Stimulated activated CD8-positive, alpha-beta memory T cell treated with anti-CD3 and anti-CD28 coated beads, Interleukin-15, amount 100 ng/mL, for 1 hour (primary cell): Measurements from ENCODE around the gene TRAF1.

ENCODE experiments used
- DNase-seq: peaks from one replicate; pipeline ENCODE4 v3.0.0-alpha.2; 2020; ENCODE audit warnings: low read depth

Gene TRAF1

DNA sequence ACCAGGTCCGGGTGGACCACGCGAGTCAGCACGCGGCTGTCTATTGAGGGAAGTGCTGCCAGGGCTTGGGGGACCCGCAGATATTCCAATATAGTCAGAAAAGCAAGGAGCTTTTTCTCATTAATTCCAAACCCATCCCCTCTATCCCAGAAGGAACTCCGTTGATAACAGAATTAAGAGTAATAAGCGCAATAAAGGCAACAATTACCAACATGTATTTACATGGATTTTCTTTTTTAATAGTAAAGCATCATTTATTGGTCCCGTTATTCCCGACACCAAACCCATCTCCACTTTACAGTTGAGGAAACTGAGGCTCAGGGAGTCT, 57.3 kb downstream of the TRAF1 start:
- DNase-seq: no peak

- DNase-seq: peak; percentile 96
Observed at GRCh38 chr9:120868676-120869359, 57.8 kb downstream of the TRAF1 start.

GRCh38 chr9:120868339-120868675, 58.3 kb downstream of the TRAF1 start:
- DNase-seq: no peak

DNA sequence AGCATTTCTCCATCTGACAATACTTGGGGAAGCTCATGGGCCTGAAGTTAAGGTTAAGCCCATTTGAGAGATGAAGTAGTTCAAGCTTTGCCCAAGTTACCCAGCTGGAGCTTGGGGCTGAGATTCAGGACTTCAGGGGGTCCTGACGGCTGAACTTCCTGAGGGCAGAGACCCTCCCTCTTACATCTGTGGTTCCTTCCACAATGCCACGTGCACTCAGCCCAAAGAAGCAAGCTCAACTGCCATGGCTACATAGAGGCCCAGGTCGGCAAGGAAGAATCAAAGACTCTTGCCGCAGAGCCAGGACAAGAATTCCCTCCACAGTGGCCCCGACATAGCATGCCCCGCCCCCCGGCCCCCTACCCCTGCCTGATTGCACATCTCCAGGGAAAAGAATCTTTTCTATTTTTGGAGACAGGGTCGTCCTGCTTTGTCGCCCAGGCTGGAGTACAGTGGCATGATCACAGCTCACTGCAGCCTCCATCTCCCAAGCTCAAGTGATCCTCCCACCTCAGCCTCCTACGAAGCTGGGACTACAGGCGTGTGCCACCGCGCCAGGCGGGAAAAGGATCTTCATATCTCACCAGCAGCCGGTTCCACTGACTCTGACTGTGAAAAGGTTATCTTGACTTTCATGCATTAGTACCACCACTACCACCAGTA, 58.8 kb downstream of the TRAF1 start:
- no peak for DNase-seq

GRCh38 chr9:120866651-120867050, 59.9 kb downstream of the TRAF1 start:
- DNase-seq: no peak

GRCh38 chr9:120865809-120866208, 60.8 kb downstream of the TRAF1 start:
- DNase-seq: no peak

- DNase-seq: no peak
Observed at GRCh38 chr9:120865176-120865575, 61.4 kb downstream of the TRAF1 start.

DNA sequence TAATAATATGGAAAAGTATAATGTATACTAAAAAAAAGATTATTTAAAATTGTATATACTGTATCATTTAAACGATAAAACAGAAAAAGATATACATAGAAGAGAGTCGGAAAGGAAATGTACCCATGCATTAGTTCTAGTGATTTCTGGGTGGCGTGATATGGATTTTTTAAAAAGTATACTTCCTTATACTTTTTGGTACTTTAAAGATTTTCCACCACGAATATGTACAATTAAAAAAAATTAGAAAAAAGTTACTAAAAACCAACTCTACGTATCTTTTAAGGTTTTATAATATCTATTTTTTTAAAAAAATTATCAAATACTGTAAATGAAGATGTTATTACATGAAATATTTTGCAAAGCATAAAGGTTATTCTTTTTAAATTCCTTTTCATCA, 61.9 kb downstream of the TRAF1 start:
- DNase-seq: no peak

DNA sequence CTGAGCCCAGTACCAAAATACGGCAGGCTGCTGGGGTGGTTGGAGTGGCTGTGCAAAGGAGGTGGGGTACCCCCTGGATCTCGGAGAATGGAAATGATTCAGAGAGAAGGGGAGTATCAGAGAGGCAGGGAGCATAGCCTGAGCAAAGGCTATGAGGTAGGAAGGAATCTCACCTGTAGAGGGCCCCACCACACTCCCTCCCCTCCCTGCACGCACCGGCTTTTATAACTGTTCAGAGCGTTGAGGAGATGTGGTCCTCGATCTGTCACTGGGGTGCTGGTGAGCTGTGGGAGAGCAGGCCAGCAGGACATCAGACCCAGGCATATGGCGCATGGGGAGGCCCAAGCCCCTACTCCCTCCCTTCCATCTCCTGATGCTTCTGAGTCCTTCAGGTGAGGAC, 62.8 kb downstream of the TRAF1 start:
- DNase-seq: no peak

DNA sequence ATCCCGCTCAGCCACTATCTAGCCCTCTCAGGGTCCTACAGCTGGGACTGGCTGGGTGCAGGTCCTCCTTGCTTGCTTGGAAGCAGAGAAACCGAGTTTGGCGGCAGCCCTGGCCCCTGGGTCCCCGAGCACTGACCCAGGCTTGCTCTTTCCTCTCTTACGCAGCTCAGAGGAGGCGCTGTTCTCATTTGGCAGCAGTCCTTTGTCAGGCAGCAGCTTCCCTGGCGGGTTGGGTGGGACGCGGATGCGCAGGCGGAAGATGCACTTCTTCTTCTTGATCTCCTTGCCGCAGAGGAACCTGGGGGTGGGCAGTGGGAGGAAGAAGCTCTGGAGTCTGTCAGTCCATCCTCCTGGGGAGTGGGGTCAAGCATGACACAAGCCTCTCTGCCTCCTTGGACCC, 64.1 kb downstream of the TRAF1 start:
- no peak for DNase-seq

- DNase-seq: no peak
Observed at GRCh38 chr9:120861935-120862334, 64.7 kb downstream of the TRAF1 start.

GRCh38 chr9:120860083-120860482, 66.5 kb downstream of the TRAF1 start:
- no peak for DNase-seq

- no peak for DNase-seq
Observed at GRCh38 chr9:120859361-120859760, 67.2 kb downstream of the TRAF1 start.

DNA sequence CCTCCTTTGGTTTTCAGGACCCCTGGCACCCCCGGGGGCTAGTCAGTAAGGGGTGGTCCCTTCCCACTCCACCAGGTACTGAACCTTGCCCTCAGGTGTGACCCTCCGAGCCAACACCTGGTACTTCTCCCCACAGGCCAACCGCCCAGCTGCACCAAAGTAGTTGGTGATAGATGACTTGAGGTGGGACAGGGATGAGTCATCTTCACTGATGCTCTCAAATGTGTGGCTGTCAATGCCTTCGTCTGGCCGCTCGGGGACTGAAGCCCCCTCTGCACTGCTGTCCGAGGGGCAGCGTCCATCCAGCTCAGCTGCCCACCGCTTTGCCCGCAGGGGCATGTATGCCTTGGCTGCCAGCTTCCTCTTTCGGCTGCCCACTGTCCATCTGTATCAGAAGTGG, 68.7 kb downstream of the TRAF1 start:
- no peak for DNase-seq

DNA sequence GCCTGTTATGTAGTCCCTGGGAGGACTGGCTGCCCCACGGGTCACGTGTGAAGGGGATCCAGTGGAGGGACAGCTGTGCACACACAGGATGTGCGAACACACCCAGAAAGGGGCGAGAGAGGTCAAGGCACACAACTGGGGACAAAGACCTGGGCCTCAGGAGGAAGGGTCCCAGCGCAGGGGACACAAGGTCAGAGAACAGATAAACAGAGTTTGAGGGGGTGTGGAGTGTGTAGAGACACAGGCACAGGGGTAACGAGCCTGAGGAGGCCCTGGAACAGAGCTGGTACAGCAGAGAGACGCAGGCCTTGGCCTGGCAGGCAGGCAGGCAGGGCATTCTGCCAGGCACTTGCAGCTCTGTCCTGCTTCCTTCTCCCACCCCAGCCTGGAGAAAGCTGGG, 69.1 kb downstream of the TRAF1 start:
- DNase-seq: no peak

- no peak for DNase-seq
Observed at GRCh38 chr9:120856700-120857099, 69.9 kb downstream of the TRAF1 start.

DNA sequence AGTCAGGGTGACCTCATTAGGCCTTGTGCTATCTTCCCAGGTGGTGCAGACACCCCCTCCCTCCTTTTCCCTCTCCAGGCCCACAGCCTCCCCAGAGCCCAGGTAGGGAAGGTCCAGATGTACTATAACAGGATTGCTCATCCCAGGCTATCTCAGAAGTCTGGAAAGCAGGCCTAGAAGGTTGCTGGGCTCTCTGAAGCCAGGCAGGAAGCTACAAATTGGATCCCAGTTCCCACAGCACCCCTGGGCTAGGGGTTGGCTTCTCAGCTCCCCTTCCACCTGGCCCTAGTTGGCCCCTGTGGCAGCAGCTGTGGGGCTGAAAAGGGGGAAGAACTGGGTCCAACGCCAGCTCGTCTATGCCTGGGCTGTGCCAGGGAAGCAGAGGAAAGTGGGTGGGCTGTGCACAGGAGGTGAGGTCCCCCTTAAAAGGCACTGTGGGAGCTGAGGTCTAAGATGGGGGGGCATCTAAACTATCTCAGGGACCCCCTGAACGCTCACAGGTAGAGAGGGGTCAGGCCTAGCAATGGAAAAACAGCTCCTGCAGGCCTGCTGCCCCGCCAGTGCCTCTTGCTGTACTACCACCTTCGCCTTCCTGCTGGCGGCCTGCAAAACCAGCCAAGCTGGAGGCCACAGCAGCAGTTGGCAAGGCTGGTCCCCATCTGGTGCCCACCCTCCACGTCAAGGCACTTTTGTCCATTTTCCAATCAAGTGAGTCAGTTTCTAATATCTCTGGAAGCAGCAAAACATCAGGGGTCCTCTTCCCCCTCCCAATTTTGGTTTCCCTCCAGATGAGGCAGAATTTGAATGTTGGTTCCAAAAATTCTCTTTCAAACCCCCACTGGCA, 70.5 kb downstream of the TRAF1 start:
- DNase-seq: no peak

- no peak for DNase-seq
Observed at GRCh38 chr9:120854596-120855327, 71.8 kb downstream of the TRAF1 start.

- no peak for DNase-seq
Observed at GRCh38 chr9:120853198-120853597, 73.4 kb downstream of the TRAF1 start.
